SK-N-SH (cell line): ENCODE data around the gene ADCY6. TPM values are rescaled to one million over a fixed set of nuclear protein-coding genes. Genes with fewer than 3 reads are reported as not detected.

Experiments used
- CTCF ChIA-PET: fragments of 300-600, 350-600 bp; formaldehyde crosslinking; extraction: SDS; loops from one replicate; lab custom pipeline; 2021; lab: Yijun Ruan, JAX
- POLR2A ChIA-PET: fragments of 350-600 bp; sonication (Branson Sonifier 250); formaldehyde crosslinking; extraction: SDS; loops from one replicate; lab custom pipeline; 2020; ENCODE audit warnings: antibody characterized with exemption, inconsistent platforms; lab: Yijun Ruan, JAX
- DNase-seq: peaks from one replicate; pipeline ENCODE4 v3.0.0; 2012
- H2AFZ ChIP-seq: fragments of 200-600 bp; sonication (generic); 2 replicates; pipeline ENCODE4 v1.8.1; 2016; ENCODE audit warnings: antibody characterized with exemption, mild to moderate bottlenecking, low read depth
- H3F3A ChIP-seq: fragments of 200-600 bp; sonication (generic); replicated peaks from 2 replicates; pipeline ENCODE3; 2016; ENCODE audit warnings: antibody characterized with exemption, mild to moderate bottlenecking; ENCODE audit not compliant: insufficient read depth
- H3K27ac ChIP-seq, 2 experiments: fragments of 200-500 bp in 1 of 2; fragments of 200-600 bp in 1 of 2; sonication (Bioruptor generic) in 1 of 2; sonication (generic), shearing (Covaris generic) in 1 of 2; 2 replicates each; pipeline versions ENCODE4 v1.5.1 to v1.6.1; 2014 to 2016; ENCODE audit warnings: low read depth in 2 of 2, inconsistent platforms in 1 of 2, low read length in 1 of 2, mild to moderate bottlenecking in 1 of 2, mixed read lengths in 1 of 2
- H3K27me3 ChIP-seq: fragments of 200-600 bp; sonication (generic), shearing (Covaris generic); 2 replicates; pipeline ENCODE4 v1.6.1; 2016; ENCODE audit warnings: mixed run types; ENCODE audit not compliant: insufficient read depth
- H3K36me3 ChIP-seq, 2 experiments: fragments of 200-500 bp in 1 of 2; fragments of 200-600 bp in 1 of 2; sonication (Bioruptor generic) in 1 of 2; sonication (generic) in 1 of 2; replicated peaks in 1 of 2; 2 replicates each; pipeline versions ENCODE3 to v1.5.1; 2014 to 2016; ENCODE audit warnings: low read length in 1 of 2, mild to moderate bottlenecking in 1 of 2; ENCODE audit not compliant: insufficient read depth in 2 of 2, control insufficient read depth in 1 of 2
- H3K4me1 ChIP-seq, 2 experiments: fragments of 200-500 bp in 1 of 2; fragments of 200-600 bp in 1 of 2; sonication (Bioruptor generic) in 1 of 2; sonication (generic), shearing (Covaris generic) in 1 of 2; 2 replicates each; pipeline versions ENCODE4 v1.5.1 to v1.6.1; 2014 to 2016; ENCODE audit warnings: low read depth in 1 of 2, low read length in 1 of 2, mixed run types in 1 of 2; ENCODE audit not compliant: insufficient read depth in 2 of 2, control insufficient read depth in 1 of 2
- H3K4me2 ChIP-seq: fragments of 200-600 bp; sonication (generic), shearing (Covaris generic); 2 replicates; pipeline ENCODE4 v1.6.1; 2017; ENCODE audit warnings: mixed run types
- H3K4me3 ChIP-seq, 2 experiments: fragments of 200-500 bp in 1 of 2; fragments of 200-600 bp in 1 of 2; sonication (Bioruptor generic) in 1 of 2; sonication (generic), shearing (Covaris generic) in 1 of 2; 2 replicates each; pipeline versions ENCODE4 v1.5.1 to v1.8.1; 2014 to 2016; ENCODE audit warnings: low read depth in 2 of 2, inconsistent platforms in 1 of 2, low read length in 1 of 2, mild to moderate bottlenecking in 1 of 2, mixed read lengths in 1 of 2, moderate library complexity in 1 of 2
- H3K79me2 ChIP-seq: fragments of 200-600 bp; sonication (generic); 2 replicates; pipeline ENCODE4 v1.8.1; 2017; ENCODE audit warnings: mild to moderate bottlenecking; ENCODE audit not compliant: insufficient read depth
- H3K9ac ChIP-seq: fragments of 200-600 bp; sonication (generic); 2 replicates; pipeline ENCODE4 v1.6.1; 2017; ENCODE audit warnings: mixed run types
- H3K9me2 ChIP-seq: fragments of 200-600 bp; sonication (generic); 2 replicates; pipeline ENCODE4 v1.6.1; 2017; ENCODE audit warnings: mixed run types
- H3K9me3 ChIP-seq: fragments of 200-600 bp; sonication (generic); 2 replicates; pipeline ENCODE4 v1.6.1; 2017; ENCODE audit warnings: mixed run types, mild to moderate bottlenecking, moderate library complexity
- H4K20me1 ChIP-seq: fragments of 200-600 bp; sonication (generic); 2 replicates; pipeline ENCODE4 v1.6.1; 2017; ENCODE audit warnings: mild to moderate bottlenecking, mixed run types; ENCODE audit not compliant: insufficient read depth
- CHD2 ChIP-seq: fragments of 150-350 bp; IDR thresholded peaks from 2 replicates; pipeline ENCODE4 v1.6.1; 2018; ENCODE audit warnings: low read length; ENCODE audit not compliant: partially characterized antibody
- EZH2phosphoT487 ChIP-seq: fragments of 200-600 bp; sonication (generic); IDR thresholded peaks from 2 replicates; pipeline ENCODE4 v1.6.1; 2017; ENCODE audit warnings: low read depth, mixed run types, mild to moderate bottlenecking, antibody characterized with exemption, moderate library complexity, borderline replicate concordance
- FOXJ3 ChIP-seq: sonication (generic); formaldehyde crosslinking; IDR thresholded peaks from 2 replicates; pipeline ENCODE4 v1.5.1; 2020; ENCODE audit warnings: mild to moderate bottlenecking, missing genetic modification reagents
- FOXM1 ChIP-seq: IDR thresholded peaks from 2 replicates; pipeline ENCODE4 v1.4.0; 2012; ENCODE audit warnings: low read depth, mild to moderate bottlenecking
- GABPA ChIP-seq: IDR thresholded peaks from 2 replicates; pipeline ENCODE4 v1.4.0; 2012; ENCODE audit warnings: low read depth, mild to moderate bottlenecking
- MXI1 ChIP-seq: IDR thresholded peaks from 2 replicates; pipeline ENCODE4 v1.6.1; 2012; ENCODE audit warnings: mild to moderate bottlenecking, low read depth, low read length, improper control_type of control experiment
- RXRA ChIP-seq: IDR thresholded peaks from 2 replicates; pipeline ENCODE4 v1.4.0; 2012; ENCODE audit warnings: low read depth, mild to moderate bottlenecking, borderline replicate concordance
- SMC3 ChIP-seq: IDR thresholded peaks from 2 replicates; pipeline ENCODE4 v1.6.1; 2012; ENCODE audit warnings: low read depth, low read length, improper control_type of control experiment
- TAF1 ChIP-seq: IDR thresholded peaks from 2 replicates; pipeline ENCODE4 v1.6.1; 2012; ENCODE audit warnings: low read depth, mild to moderate bottlenecking, low read length, moderate library complexity, borderline replicate concordance
- TCF12 ChIP-seq: IDR thresholded peaks from 2 replicates; pipeline ENCODE4 v1.4.0; 2012
- TEAD4 ChIP-seq: IDR thresholded peaks from 2 replicates; pipeline ENCODE4 v1.4.0; 2012; ENCODE audit warnings: mild to moderate bottlenecking, borderline replicate concordance; ENCODE audit not compliant: insufficient read depth
- WGBS: methylation state at CpG from one replicate; pipeline ENCODE4 v1.1.6; 2017; ENCODE audit warnings: low lambda C conversion rate; 5-methylcytosine and 5-hydroxymethylcytosine counted together
- polyA plus RNA-seq, 3 experiments: library from polyadenylated mRNA; depleted of rRNA; stranded (reverse); fragments of >200 nt; gene quantifications; 2 replicates each; pipeline ENCODE4 v1.2.3, GENCODE V29; 2012
- TF ChIP-seq, protein P1 (sequence below): IDR thresholded peaks from 2 replicates; pipeline ENCODE4 v1.4.0; 2012; ENCODE audit warnings: low read depth

Gene ADCY6
- polyA plus RNA-seq, 1 of the 3 experiments (the other 2 are of a cell fraction) = 36.0 TPM

DNA sequence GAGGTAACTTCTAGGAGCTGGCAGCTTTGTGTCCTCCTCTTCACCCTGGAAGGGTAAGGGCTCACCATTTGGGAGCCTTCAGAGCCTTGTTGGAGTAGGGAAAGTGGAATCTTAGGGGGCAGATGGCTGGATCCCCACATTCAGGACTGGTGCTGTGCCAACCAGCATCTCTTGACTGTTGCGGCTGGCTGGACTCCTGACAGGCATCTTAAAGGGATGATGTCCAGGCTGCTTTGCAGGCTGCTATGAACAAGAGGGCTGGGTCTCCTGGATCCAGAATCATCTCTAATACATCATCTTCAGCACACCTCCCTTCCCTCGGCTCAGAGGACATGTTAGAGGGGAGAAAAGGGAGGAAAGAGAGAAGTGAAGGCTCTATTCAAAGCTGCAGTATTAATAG is 33.8 kb upstream of the ADCY6 start:
- H3K79me2 ChIP-seq = peaks cover 10% of the 10 kb centered on the region; the same call in 1 of the 2 replicates
- no peaks in the 10 kb centered on the region for H3K9me2 ChIP-seq
- WGBS = 86% methylated on average over 2 of the region's 2 CpGs
- no peak overlapping the region for H2AFZ ChIP-seq
- no peaks in the 10 kb centered on the region for H3F3A ChIP-seq
- H3K36me3 ChIP-seq = peaks cover 3 to 52% of the 10 kb centered on the region in 2 experiments
- no peak overlapping the region for H3K4me3 ChIP-seq
- no peak for DNase-seq
- POLR2A ChIA-PET = no interaction called here
- CTCF ChIA-PET = interaction anchor here (1.1 to 2.2 kb wide), 4 partner anchors 8 to 174 kb away, joined by 4 to 9 read pairs (median 6); no protein-coding TSS in a partner anchor
- H3K9me3 ChIP-seq = no peaks in the 10 kb centered on the region
- H3K4me2 ChIP-seq = no peak overlapping the region
- TF ChIP-seq TCF12 (no peak), CHD2 (no peak), FOXJ3 (no peak), EZH2phosphoT487 (no peak), RXRA (no peak)
- peaks cover 2% of the 10 kb centered on the region; the same call in 1 of the 2 replicates for H4K20me1 ChIP-seq
- peaks cover 6 to 18% of the 10 kb centered on the region in 2 experiments; a peak in 3 of 4 replicates for H3K4me1 ChIP-seq
- H3K27me3 ChIP-seq = no peaks in the 10 kb centered on the region
- no peak overlapping the region for H3K9ac ChIP-seq
- no peak overlapping the region for H3K27ac ChIP-seq

DNA sequence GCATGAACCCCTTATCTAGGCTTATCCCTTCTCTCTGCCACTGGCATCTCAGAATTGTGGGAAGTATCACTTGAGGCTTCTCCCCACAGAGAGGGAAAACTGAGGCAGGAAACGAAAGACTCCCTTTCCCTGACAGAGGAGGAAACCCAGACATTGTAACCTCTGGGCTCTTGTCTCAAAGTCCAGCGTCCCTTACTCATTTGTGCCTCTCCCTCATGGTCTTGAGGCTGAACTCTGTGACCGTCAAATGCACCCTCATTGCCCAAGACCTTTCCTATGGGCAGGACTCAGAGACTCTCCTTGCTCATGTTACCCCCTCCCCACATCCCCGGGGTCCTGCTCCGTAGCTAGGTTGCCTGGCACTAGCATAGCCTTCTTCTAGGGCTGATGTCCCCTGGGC is 33.2 kb upstream of the ADCY6 start:
- Histone ChIP-seq H3K27me3 (no peaks in the 10 kb centered on the region), H4K20me1 (peaks cover 2% of the 10 kb centered on the region; the same call in 1 of the 2 replicates), H3K9ac (no peak overlapping the region), H3K27ac (no peak overlapping the region), H2AFZ (no peak overlapping the region), H3K36me3 (peaks cover 2 to 46% of the 10 kb centered on the region in 2 experiments), H3K4me3 (no peak overlapping the region), H3K4me2 (no peak overlapping the region), H3K9me2 (no peaks in the 10 kb centered on the region), H3K79me2 (peaks cover 10% of the 10 kb centered on the region; the same call in 1 of the 2 replicates), H3F3A (no peaks in the 10 kb centered on the region), H3K4me1 (peaks cover 8 to 24% of the 10 kb centered on the region in 2 experiments; a peak in 3 of 4 replicates), H3K9me3 (no peaks in the 10 kb centered on the region)
- ChIA-PET POLR2A (no interaction called here), CTCF (interaction anchor here (1.1 kb wide), 1 partner anchor 26 kb away, joined by 4 read pairs; no protein-coding TSS in a partner anchor)
- WGBS = 98% methylated on average over 5 of the region's 5 CpGs
- no peak for TF ChIP-seq TAF1
- no peak for TF ChIP-seq GABPA
- no peak for TF ChIP-seq SMC3
- TF ChIP-seq, protein P1, sequence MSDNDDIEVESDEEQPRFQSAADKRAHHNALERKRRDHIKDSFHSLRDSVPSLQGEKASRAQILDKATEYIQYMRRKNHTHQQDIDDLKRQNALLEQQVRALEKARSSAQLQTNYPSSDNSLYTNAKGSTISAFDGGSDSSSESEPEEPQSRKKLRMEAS = no peak
- TF ChIP-seq MXI1 = no peak
- TF ChIP-seq FOXM1 = no peak
- TF ChIP-seq TEAD4 = no peak
- TF ChIP-seq, all 33 proteins: peak for 0
- DNase-seq = no peak
